Measurements from ENCODE around the gene IL36B.

Gene IL36B

DNA sequence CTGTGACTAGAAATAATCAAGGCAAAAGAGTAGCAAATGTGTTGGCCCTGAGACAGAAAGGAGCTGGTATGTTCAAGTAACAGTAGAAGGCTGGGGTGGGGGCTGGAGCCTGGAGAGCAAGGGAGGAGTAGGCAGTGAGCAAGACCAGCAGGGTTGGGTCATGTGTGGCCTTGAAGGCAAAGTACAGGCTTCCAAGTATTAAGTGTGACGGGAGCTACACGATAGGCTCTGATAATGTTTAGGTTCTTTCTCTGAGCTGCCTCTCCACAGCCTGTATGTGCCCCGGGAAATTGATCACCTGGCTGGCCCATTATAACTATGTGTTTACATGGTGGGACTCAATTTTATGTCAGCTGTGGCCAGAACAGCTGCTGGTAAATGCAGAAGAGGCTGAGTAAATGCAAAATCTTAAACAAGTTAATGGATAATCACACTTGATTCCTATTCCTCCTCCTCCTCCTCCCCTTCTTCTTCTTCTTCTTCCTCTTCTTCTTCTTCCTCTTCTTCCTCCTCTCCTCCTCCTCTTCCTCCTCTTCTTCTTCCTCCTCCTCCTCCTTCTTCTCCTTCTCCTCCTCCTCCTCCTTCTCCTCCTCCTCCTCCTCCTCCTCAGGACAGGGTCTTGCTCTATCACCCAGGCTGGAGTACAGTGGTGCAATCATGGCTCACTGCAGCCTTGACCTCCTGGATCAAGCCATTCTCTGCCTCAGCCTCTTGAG, 24.4 kb upstream of the IL36B start:
- in situ Hi-C loops (cut with MboI; ENCODE audit: low sequenced_read_pairs), result no loop called here

GRCh38 chr2:113075600-113075999, 22.9 kb upstream of the IL36B start:
- in situ Hi-C loops (cut with MboI; ENCODE audit: low sequenced_read_pairs), result no loop called here

DNA sequence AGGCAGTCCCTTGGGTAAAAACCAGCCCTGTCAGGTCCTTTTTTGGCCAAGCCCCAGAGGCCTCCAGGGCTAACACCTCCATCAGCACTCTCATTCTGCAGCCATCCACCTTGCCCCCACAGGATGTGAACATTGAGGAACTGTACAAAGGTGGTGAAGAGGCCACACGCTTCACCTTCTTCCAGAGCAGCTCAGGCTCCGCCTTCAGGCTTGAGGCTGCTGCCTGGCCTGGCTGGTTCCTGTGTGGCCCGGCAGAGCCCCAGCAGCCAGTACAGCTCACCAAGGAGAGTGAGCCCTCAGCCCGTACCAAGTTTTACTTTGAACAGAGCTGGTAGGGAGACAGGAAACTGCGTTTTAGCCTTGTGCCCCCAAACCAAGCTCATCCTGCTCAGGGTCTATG, 22.4 kb upstream of the IL36B start:
- in situ Hi-C loops (cut with MboI; ENCODE audit: low sequenced_read_pairs), result no loop called here

DNA sequence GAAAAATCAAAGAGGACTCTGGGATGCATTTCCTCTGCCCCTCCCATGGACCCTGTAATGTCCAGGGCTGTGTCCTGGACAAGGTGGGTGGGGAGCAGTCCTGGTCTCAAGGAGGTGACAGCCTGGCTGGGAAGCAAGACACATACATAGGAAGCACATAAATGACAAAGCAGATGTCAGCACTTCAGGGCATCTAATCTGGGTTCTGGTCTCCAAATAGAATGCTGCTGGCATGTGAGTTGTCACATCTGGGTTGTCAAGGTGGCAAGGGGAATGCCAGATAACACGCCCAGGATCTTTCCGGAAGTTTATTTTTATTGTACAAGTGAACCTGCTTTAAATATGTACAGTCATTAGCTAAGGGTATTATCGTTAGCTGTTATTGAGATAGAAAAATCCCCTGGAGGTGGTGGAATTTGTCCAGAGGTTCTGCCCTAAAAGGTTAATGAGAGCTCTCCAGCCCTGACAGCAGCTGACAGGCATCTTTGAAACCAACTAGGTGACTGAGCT, 20.7 kb upstream of the IL36B start:
- in situ Hi-C loops (cut with MboI; ENCODE audit: low sequenced_read_pairs), result no loop called here

DNA sequence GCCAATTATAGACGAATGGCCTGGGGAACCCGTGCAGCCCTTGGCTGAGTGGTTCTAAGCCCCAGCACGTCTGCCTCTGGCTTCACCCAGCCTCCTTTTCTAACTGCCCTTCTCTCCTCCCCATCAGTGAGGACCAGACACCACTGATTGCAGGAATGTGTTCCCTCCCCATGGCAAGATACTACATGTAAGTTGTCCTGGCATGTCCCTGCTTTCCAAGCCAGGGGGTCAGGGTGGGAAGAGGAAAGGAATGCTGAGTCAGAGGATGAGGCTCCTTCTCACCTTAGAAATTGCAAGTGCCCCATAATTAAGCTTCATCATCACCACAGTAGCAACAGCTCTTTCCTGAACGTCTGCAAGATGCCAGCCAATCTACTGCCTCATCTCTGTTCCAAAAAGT, 19.9 kb upstream of the IL36B start:
- in situ Hi-C loops (cut with MboI; ENCODE audit: low sequenced_read_pairs), result no loop called here

DNA sequence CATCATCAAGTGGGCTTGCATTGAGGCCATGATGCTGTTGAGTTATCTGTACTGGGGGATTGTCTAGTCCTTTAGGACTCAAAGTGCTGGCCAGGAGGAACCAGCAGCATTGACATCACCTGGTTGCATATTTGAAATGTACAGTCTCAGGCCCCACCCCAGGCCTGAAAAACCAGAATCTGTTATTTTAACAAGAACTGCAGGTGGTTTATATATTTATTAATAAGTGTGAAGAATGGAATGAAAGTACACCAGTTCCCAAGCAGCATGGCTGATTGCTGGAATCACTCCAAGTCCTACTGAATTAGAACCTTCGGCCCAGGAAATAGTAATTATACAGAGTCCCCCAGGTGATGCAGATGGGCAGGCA, 17.9 kb upstream of the IL36B start:
- in situ Hi-C loops (cut with MboI; ENCODE audit: low sequenced_read_pairs), result no loop called here

DNA sequence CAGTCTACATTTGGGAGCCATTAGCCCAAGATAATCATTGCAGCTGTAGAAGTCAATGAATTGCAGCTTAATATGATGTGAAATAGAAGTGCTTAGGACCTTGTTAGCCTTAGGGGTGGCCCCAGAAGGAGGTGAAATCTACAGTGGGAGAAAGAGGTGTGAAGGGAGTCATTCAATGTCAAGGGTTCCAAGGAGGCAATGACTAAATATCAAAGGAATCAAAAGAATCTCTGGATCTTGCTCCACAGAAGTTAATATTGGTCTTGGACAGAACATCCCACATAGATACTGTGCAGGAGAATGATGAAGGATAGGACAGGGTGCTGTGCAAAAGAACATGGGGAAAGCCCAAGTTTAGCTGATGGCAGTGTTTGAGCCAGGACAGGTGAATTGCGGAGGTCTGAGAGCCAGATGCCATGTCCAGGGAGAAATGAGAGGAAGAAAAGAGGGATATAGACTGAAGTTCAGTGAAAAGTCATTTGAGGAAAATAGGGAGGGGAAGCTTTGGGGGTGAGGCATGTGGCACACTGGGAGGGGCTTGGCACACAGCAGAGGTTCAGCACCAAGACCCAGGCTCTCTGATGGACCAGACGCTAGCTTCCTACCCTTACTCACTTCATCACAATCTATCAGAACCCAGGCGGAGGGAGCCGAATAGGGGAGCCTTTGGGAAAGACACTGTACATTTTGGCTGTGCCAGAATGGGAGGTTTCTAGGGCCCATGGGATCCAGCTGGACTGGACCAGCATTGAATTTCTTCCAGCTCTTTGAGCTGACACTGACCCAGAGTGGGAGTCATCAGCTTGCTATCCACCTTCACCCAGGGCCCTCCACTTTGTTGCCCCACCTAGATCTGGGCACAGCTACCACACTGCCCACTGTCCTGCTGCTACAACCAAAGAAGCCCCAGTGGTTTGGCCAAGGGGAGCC, 17.3 kb upstream of the IL36B start:
- in situ Hi-C loops (cut with MboI; ENCODE audit: low sequenced_read_pairs), result no loop called here

- in situ Hi-C loops (cut with MboI; ENCODE audit: low sequenced_read_pairs), result no loop called here
Measured at GRCh38 chr2:113068706-113069485, 16.2 kb upstream of the IL36B start.

- in situ Hi-C loops (cut with MboI; ENCODE audit: low sequenced_read_pairs), result no loop called here
Measured at GRCh38 chr2:113068249-113068648, 15.6 kb upstream of the IL36B start.

GRCh38 chr2:113067681-113068080, 15.0 kb upstream of the IL36B start, which contains the start of gene IL1F10:
IL1F10 (plus strand) TSS chr2:113067970; CDS start chr2:113072739, 4,769 bp downstream.
- in situ Hi-C loops (cut with MboI; ENCODE audit: low sequenced_read_pairs), result no loop called here

- in situ Hi-C loops (cut with MboI; ENCODE audit: low sequenced_read_pairs), result no loop called here
Measured at GRCh38 chr2:113064898-113065297, 12.2 kb upstream of the IL36B start.

- in situ Hi-C loops (cut with MboI; ENCODE audit: low sequenced_read_pairs), result no loop called here
Measured at GRCh38 chr2:113064281-113064680, 11.6 kb upstream of the IL36B start.

- in situ Hi-C loops (cut with MboI; ENCODE audit: low sequenced_read_pairs), result no loop called here
Measured at GRCh38 chr2:113061896-113062770, 9.5 kb upstream of the IL36B start.

DNA sequence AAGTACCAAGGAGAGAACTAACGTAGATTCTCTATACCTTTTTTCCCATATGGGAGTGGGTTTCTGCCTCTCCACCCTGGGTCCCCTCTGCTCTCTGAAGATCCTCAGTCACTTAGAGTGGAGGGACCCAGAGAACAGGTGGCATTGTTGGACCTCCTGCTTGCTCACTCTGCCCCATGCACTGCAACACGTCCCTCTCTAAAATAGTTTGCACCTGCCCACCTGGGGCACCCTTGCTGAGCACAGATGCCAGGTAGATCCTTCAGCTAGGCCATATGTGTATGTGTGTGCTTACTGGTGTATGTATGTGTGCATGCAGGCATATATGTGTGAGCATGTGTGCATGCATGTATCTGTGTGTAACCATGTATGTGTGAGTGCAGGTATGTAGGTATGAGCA, 8.6 kb upstream of the IL36B start:
- in situ Hi-C loops (cut with MboI; ENCODE audit: low sequenced_read_pairs), result no loop called here

DNA sequence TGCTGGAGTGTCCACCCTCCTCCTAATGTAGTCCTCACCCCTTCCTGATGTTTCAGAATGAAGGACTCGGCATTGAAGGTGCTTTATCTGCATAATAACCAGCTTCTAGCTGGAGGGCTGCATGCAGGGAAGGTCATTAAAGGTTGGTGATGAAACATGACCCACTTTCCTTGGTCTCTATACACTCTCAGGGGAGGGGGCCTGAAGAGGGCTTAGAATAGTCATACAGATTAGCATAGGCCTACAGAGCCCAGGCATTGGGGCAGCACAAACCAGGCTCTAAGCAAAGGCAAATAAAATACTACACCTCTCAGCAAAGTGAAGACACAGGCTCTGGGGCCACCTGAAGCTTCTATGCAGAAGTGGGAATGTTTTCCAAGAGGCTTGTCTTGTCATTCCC, 8.1 kb upstream of the IL36B start:
- in situ Hi-C loops (cut with MboI; ENCODE audit: low sequenced_read_pairs), result no loop called here

- in situ Hi-C loops (cut with MboI; ENCODE audit: low sequenced_read_pairs), result no loop called here
Measured at GRCh38 chr2:113060396-113060795, 7.7 kb upstream of the IL36B start.

DNA sequence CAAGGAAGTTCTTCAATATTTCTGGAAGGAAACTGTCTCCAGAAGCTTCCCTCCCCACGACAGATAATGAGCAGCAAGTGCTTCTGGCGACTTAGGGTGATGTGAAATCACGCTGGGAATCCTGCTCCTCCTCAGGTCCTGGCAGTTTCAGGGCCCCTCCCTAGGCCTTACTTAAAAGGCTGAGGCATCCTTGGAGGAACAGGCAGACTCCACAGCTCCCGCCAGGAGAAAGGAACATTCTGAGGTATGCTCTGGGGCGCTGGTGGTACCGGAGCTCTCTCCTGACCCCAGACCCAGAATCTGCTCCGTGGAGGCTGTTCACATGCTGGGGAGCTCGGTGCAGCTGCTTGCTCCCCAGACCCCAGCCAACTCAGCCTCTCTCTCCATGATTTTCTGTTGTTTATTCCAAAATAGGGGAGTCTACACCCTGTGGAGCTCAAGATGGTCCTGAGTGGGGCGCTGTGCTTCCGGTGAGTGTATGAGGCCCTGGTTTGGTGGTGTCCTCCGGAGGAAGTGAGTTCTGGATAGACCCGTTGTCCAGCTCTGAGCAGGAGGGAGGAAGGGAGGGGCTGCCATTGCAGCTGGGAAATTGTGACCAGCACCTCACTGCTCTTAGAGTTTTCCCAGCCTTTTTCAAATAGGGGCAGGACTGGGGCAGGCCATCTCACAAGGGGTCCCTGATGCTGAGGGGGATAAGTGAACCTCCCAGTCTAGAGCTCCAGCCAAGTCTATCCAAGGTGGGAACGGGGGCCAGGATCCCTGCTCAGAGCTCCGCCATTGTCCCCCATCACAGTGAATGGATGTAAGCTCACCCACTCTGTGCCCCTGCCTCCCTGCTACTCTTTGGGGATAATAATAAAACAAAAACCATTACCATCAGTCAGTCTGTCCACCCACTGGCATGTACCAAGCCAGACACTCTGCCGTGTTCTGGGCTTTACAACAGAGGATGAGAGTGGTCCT, 6.6 kb upstream of the IL36B start, which contains the start of gene IL36RN:
Gene IL36RN (plus strand): TSS at position 201 of the 963 bp plus-strand sequence. CDS start 241 bp downstream, at position 442.
- in situ Hi-C loops (cut with MboI; ENCODE audit: low sequenced_read_pairs), result no loop called here

GRCh38 chr2:113058411-113058994, 5.8 kb upstream of the IL36B start:
- in situ Hi-C loops (cut with MboI; ENCODE audit: low sequenced_read_pairs), result no loop called here

- in situ Hi-C loops (cut with MboI; ENCODE audit: low sequenced_read_pairs), result no loop called here
Measured at GRCh38 chr2:113057117-113057516, 4.5 kb upstream of the IL36B start.
